ENCODE results near the gene LMBR1L.

The LMBR1L gene

DNA sequence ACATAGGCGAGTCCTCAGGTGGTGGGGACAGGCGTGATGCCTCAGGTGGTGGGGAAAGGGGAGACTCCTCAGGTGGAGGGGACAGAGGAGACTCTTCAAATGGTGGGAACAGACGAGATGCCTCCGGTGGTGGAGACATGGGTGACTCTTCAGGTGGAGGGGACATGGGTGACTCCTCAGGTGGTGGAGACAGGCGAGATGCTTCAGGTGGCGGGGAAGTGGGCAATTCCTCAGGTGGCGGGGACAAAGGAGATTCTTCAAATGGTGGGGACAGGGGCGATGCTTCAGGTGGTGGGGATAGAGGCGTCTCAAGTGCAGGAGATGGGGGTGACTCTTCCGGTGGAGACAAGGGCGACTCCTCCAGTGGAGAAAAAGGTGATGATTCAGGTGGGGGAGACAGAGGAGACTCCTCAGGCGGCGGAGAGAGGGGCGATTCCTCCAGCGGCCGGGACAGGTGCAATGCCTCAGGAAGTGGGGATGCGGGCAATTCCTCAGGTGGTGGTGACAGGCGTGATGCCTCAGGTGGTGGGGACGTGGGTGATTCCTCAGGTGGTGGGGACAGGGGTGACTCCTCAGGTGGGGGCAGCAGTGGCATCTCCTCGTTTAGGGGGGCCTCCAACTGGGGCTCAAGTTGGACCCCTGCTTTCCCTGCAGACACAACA lies 58.7 kb downstream of the LMBR1L start:
- DNase-seq = no peak

DNA sequence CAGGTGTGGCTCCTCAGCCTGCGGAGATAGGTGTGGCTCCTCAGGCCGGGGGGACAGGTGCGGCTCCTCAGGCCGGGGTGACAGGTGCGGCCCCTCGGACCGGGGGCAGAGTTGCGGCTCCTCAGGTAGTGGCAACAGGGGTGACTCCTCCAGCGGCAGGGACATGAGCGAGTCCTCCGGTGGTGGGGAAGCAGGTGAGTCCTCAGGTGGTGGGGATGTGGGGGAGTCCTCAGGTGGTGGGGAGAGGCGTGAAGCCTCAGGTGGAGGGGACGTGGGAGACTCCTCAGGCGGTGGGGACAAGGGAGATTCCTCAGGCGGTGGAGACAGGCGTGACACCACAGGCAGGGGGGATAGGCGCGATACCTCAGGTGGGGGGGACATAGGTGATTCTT lies 59.3 kb downstream of the LMBR1L start:
- no peak for DNase-seq

GRCh38 chr12:49050507-49051372 lies 59.9 kb downstream of the LMBR1L start:
- no peak for DNase-seq

DNA sequence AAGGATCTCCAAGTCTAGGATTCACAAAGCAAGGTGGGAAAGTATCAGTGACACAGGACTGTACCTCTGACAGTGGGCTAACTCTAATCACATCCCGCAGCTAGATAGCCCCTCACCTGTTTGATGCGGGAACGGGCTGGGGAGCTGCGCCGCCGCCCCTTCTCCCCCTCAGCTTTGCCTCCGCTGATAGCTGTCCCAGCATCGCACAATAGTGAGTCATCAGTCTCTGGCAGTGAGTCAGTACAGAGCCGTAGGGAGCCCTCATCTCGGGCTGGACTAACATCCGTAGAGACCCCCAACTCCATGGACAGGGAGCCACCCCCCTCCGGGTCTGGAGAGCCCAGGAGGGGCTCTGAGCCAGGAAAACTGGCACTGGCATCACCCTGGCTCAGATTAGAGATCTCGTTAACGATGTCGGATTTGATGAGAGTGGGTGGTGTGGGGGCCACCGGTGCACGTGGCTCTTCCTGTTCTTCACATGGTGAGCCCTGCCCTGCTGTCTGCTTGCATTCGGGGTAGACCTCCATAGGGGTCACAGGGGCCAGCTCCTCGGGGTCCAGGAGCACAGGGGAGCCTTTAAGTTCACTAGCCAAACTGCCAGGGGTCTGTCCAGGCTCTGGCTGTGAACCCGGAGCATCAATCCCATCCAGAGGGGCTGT lies 61.0 kb downstream of the LMBR1L start:
- no peak for DNase-seq

GRCh38 chr12:49048953-49049352 lies 61.7 kb downstream of the LMBR1L start:
- no peak for DNase-seq
